HCT116 (cell line): ENCODE measurements around the gene DAND5. TPM values are rescaled to one million over a fixed set of nuclear protein-coding genes. Genes with fewer than 3 reads are reported as not detected.

ENCODE experiments used
- ATAC-seq: fragments of 200-7000 bp; cut with Tn5 transposase; 2 replicates; pipeline ENCODE4 v1.9.1; 2020; ENCODE audit warnings: mild to moderate bottlenecking, moderate library complexity
- BruUV-seq: library from RNA; stranded (reverse); fragments of 400-500 nt; replicated peaks from 2 replicates; lab custom pipeline; 2021; lab: Mats Ljungman, UMichigan
- CTCF ChIA-PET: fragments of 300-600 bp; sonication (Branson Sonifier 250); formaldehyde crosslinking; loops from one replicate; lab custom pipeline; 2021; ENCODE audit warnings: antibody characterized with exemption; lab: Charles Lee
- POLR2A ChIA-PET: fragments of 300-600, 350-600 bp; sonication (Branson Sonifier 250); formaldehyde crosslinking; loops from one replicate; lab custom pipeline; 2021; ENCODE audit warnings: antibody characterized with exemption; lab: Charles Lee
- RAD21 ChIA-PET, 2 experiments: fragments of 300-600 bp; sonication (Branson Sonifier 250); formaldehyde crosslinking; loops; one replicate each; lab custom pipeline; 2023; ENCODE audit warnings: low total read pairs in 2 of 2; ENCODE audit not compliant: uncharacterized antibody in 2 of 2, unreplicated experiment in 2 of 2, low non-redundant PET in 1 of 2; lab: Charles Lee
- DNase-seq: peaks from one replicate; pipeline ENCODE4 v3.0.0-alpha.2; 2010; ENCODE audit warnings: low read depth, low spot score
- H2AFZ ChIP-seq: fragments of 200-600 bp; shearing (Covaris generic), sonication (generic); 2 replicates; pipeline ENCODE4 v1.6.1; 2017; ENCODE audit warnings: low read depth, mixed run types, mixed read lengths, antibody characterized with exemption, low read length; ENCODE audit not compliant: poor library complexity, severe bottlenecking
- H3K27ac ChIP-seq: 2 replicates; pipeline ENCODE4 v1.5.1; 2012; ENCODE audit warnings: low read depth, low read length
- H3K27me3 ChIP-seq: fragments of 200-600 bp; sonication (generic); 2 replicates; pipeline ENCODE4 v1.6.1; 2016; ENCODE audit warnings: mixed run types, low read length, mixed read lengths; ENCODE audit not compliant: insufficient read depth
- H3K36me3 ChIP-seq, 2 experiments: fragments of 200-500 bp in 1 of 2; fragments of 200-600 bp in 1 of 2; sonication (Bioruptor generic) in 1 of 2; sonication (generic) in 1 of 2; 2 replicates each; pipeline versions ENCODE4 v1.5.1 to v1.6.1; 2014 to 2016; ENCODE audit warnings: low read length in 2 of 2, inconsistent platforms in 1 of 2, mixed read lengths in 1 of 2, mixed run types in 1 of 2; ENCODE audit not compliant: insufficient read depth in 2 of 2, control insufficient read depth in 1 of 2
- H3K4me1 ChIP-seq, 2 experiments: fragments of 200-600 bp in 1 of 2; sonication (generic) in 1 of 2; 2 replicates each; pipeline versions ENCODE4 v1.5.1 to v1.6.1; 2012 to 2017; ENCODE audit warnings: low read length in 2 of 2, inconsistent platforms in 1 of 2, mild to moderate bottlenecking in 1 of 2, mixed read lengths in 1 of 2, mixed run types in 1 of 2, moderate library complexity in 1 of 2; ENCODE audit not compliant: insufficient read depth in 2 of 2, control insufficient read depth in 1 of 2
- H3K4me2 ChIP-seq: fragments of 200-600 bp; sonication (generic); 2 replicates; pipeline ENCODE4 v1.6.1; 2017; ENCODE audit warnings: mixed run types, low read length, mixed read lengths
- H3K4me3 ChIP-seq, 2 experiments: fragments of 200-600 bp in 1 of 2; sonication (generic) in 1 of 2; replicated peaks in 1 of 2; 2 replicates each; pipeline ENCODE4 v1.5.1; 2011 to 2016; ENCODE audit warnings: low read length in 2 of 2, control low read depth in 1 of 2, low read depth in 1 of 2, mild to moderate bottlenecking in 1 of 2, mixed read lengths in 1 of 2, mixed run types in 1 of 2
- H3K79me2 ChIP-seq: fragments of 200-600 bp; sonication (generic); 2 replicates; pipeline ENCODE4 v1.6.1; 2017; ENCODE audit warnings: mild to moderate bottlenecking, mixed run types, low read length, moderate library complexity, mixed read lengths; ENCODE audit not compliant: insufficient read depth
- H3K9ac ChIP-seq: fragments of 200-600 bp; sonication (generic); 2 replicates; pipeline ENCODE4 v1.6.1; 2016; ENCODE audit warnings: low read length, mixed read lengths
- H3K9me2 ChIP-seq: fragments of 200-600 bp; sonication (generic), shearing (Covaris generic); 2 replicates; pipeline ENCODE4 v1.6.1; 2017; ENCODE audit warnings: mixed run types, mild to moderate bottlenecking, moderate library complexity; ENCODE audit not compliant: insufficient read depth
- H3K9me3 ChIP-seq, 2 experiments: fragments of 200-500 bp in 1 of 2; fragments of 200-600 bp in 1 of 2; sonication (Bioruptor generic) in 1 of 2; sonication (generic) in 1 of 2; 2 replicates each; pipeline ENCODE4 v1.6.1; 2014 to 2017; ENCODE audit warnings: low read length in 2 of 2, mixed read lengths in 2 of 2, inconsistent platforms in 1 of 2, low read depth in 1 of 2, mild to moderate bottlenecking in 1 of 2, mixed run types in 1 of 2, moderate library complexity in 1 of 2; ENCODE audit not compliant: control insufficient read depth in 1 of 2, insufficient read depth in 1 of 2
- H4K20me1 ChIP-seq: fragments of 200-600 bp; sonication (generic), shearing (Covaris generic); 2 replicates; pipeline ENCODE4 v1.6.1; 2017; ENCODE audit warnings: mixed run types, mild to moderate bottlenecking, moderate library complexity; ENCODE audit not compliant: insufficient read depth
- EGR1 ChIP-seq: IDR thresholded peaks from 2 replicates; pipeline ENCODE4 v1.6.1; 2012; ENCODE audit warnings: low read depth
- EZH2 ChIP-seq: fragments of 200-600 bp; sonication (generic); IDR thresholded peaks from 2 replicates; pipeline ENCODE4 v1.6.1; 2017; ENCODE audit warnings: antibody characterized with exemption, mixed run types
- FOSL1 ChIP-seq: IDR thresholded peaks from 2 replicates; pipeline ENCODE4 v1.6.1; 2012; ENCODE audit warnings: low read depth
- JUND ChIP-seq: IDR thresholded peaks from 2 replicates; pipeline ENCODE4 v1.6.1; 2012
- MAX ChIP-seq: IDR thresholded peaks from 2 replicates; pipeline ENCODE4 v1.6.1; 2012
- POLR2A ChIP-seq: IDR thresholded peaks from 2 replicates; pipeline ENCODE4 v1.7.0; 2011; ENCODE audit warnings: borderline replicate concordance; ENCODE audit not compliant: insufficient read depth, insufficient read length; ENCODE audit errors: extremely low read depth
- RAD21 ChIP-seq: IDR thresholded peaks from 2 replicates; pipeline ENCODE4 v1.6.1; 2012; ENCODE audit warnings: low read depth, mild to moderate bottlenecking
- SRF ChIP-seq: IDR thresholded peaks from 2 replicates; pipeline ENCODE4 v1.6.1; 2012; ENCODE audit warnings: low read depth
- YY1 ChIP-seq: IDR thresholded peaks from 2 replicates; pipeline ENCODE4 v1.6.1; 2011; ENCODE audit warnings: low read length, low read depth, moderate library complexity, mild to moderate bottlenecking; ENCODE audit not compliant: insufficient replicate concordance; ENCODE audit errors: extremely low read depth
- ZBTB33 ChIP-seq: IDR thresholded peaks from 2 replicates; pipeline ENCODE4 v1.6.1; 2011; ENCODE audit warnings: mild to moderate bottlenecking, low read length, moderate library complexity; ENCODE audit not compliant: insufficient replicate concordance; ENCODE audit errors: extremely low read depth
- ZFX ChIP-seq: fragments of 450-650 bp; IDR thresholded peaks from 2 replicates; pipeline ENCODE4 v1.6.1; 2017
- ZNF274 ChIP-seq: fragments of 200-500 bp; sonication (Bioruptor generic); IDR thresholded peaks from 2 replicates; pipeline ENCODE4 v1.6.1; 2014; ENCODE audit warnings: mild to moderate bottlenecking, low read depth, low read length, inconsistent platforms
- intact Hi-C: fragments of 100-400 bp; cut with micrococcal nuclease; formaldehyde crosslinking; loops from 2 replicates; pipeline ENCODE4 v1.10.0; 2022
- total RNA-seq: library from RNA; stranded (reverse); gene quantifications from one replicate; pipeline ENCODE4 v1.2.1, GENCODE V29; 2021; ENCODE audit not compliant: unreplicated experiment

Gene DAND5
- total RNA-seq, 1 experiment from 2014 or later = 0.25 TPM

- Histone ChIP-seq H3K4me3 (no peak overlapping the region), H3K9ac (no peak overlapping the region), H3K9me2 (no peaks in the 10 kb centered on the region), H3K27me3 (no peaks in the 10 kb centered on the region), H3K79me2 (no peaks in the 10 kb centered on the region), H2AFZ (no peak overlapping the region), H3K4me1 (peaks cover 0 to 5% of the 10 kb centered on the region in 2 experiments; a peak in 1 of 4 replicates), H3K36me3 (no peaks in the 10 kb centered on the region), H3K4me2 (no peak overlapping the region), H4K20me1 (no peaks in the 10 kb centered on the region; the same call in 1 of the 2 replicates), H3K9me3 (no peaks in the 10 kb centered on the region), H3K27ac (no peak overlapping the region)
- DNase-seq (no peak), ATAC-seq (no peak)
- RAD21 ChIA-PET = no interaction called here
- intact Hi-C loops = no loop called here
- CTCF ChIA-PET = no interaction called here
- BruUV-seq = no TSS peak
- no peak for TF ChIP-seq EGR1
- TF ChIP-seq SRF = no peak
- TF ChIP-seq YY1 = no peak
- POLR2A ChIA-PET = no interaction called here
Measured at GRCh38 chr19:13019332-13019731, 50.0 kb downstream of the DAND5 start.

- no peak for DNase-seq
Measured at GRCh38 chr19:13020002-13020414, 50.6 kb downstream of the DAND5 start.

More at GRCh38 chr19:13020002-13020414, 50.6 kb downstream of the DAND5 start:
- Histone ChIP-seq H3K9me3 (no peaks in the 10 kb centered on the region), H3K4me1 (peaks cover 0 to 5% of the 10 kb centered on the region in 2 experiments; a peak in 1 of 4 replicates), H3K27me3 (no peaks in the 10 kb centered on the region), H3K27ac (no peak overlapping the region), H3K79me2 (no peaks in the 10 kb centered on the region), H4K20me1 (no peaks in the 10 kb centered on the region; the same call in 1 of the 2 replicates), H3K9ac (no peak overlapping the region), H3K4me2 (no peak overlapping the region), H3K36me3 (no peaks in the 10 kb centered on the region), H2AFZ (no peak overlapping the region), H3K4me3 (no peak overlapping the region), H3K9me2 (no peaks in the 10 kb centered on the region)
- ChIA-PET POLR2A (no interaction called here), CTCF (no interaction called here), RAD21 (no interaction called here)
- intact Hi-C loops = no loop called here
- TF ChIP-seq MAX = no peak
- TF ChIP-seq JUND = no peak
- TF ChIP-seq ZBTB33 = no peak
- TF ChIP-seq ZNF274 = no peak
- TF ChIP-seq ZFX = no peak
- no peak for TF ChIP-seq FOSL1
- no peak for TF ChIP-seq POLR2A
- TF ChIP-seq RAD21 = no peak
- no peak for TF ChIP-seq EZH2
- no peak for TF ChIP-seq EGR1
- ATAC-seq = no peak
- BruUV-seq = no TSS peak
